Measurements from ENCODE around the gene SPATA4. TPM values are rescaled to one million over a fixed set of nuclear protein-coding genes. Genes with fewer than 3 reads are reported as not detected.
A peak's percentile ranks its signal among the peaks of the same experiment; 100 is the strongest.

SPATA4 gene
- total and polyA plus RNA-seq, 2 of the 4 experiments (the other 2 are of a cell fraction) = under 0.01 to 0.09 TPM

GRCh38 chr4:176241703-176242102 lies 46.3 kb upstream of the SPATA4 start:
- dilution Hi-C loops (cut with HindIII; ENCODE audit: low sequenced_read_pairs, unreplicated experiment) = no loop called here
- CTCF ChIA-PET = no interaction called here

More at GRCh38 chr4:176241703-176242102, 46.3 kb upstream of the SPATA4 start:
- no peak overlapping the region for H4K91ac ChIP-seq (ENCODE audit: insufficient read depth, low read depth, low read length)
- H3K23ac ChIP-seq (ENCODE audit: low read depth, low read length) = no peak overlapping the region
- peaks cover 11% of the 10 kb centered on the region; the same call in 1 of the 2 replicates for H3K4me1 ChIP-seq (ENCODE audit: control insufficient read depth, insufficient read depth, low read length)
- H3K9me3 ChIP-seq (ENCODE audit: control insufficient read depth, insufficient read depth, low read length) = no peaks in the 10 kb centered on the region
- H3K4ac ChIP-seq (ENCODE audit: low read depth, low read length) = no peak overlapping the region
- BruUV-seq (replicated peaks) = no TSS peak
- H2AK9ac ChIP-seq (replicated peaks; ENCODE audit: low read depth, low read length, poor library complexity) = no peak overlapping the region
- H4K5ac ChIP-seq (ENCODE audit: low read depth, low read length) = no peak overlapping the region
- no peak overlapping the region for H2BK5ac ChIP-seq (ENCODE audit: low read depth, low read length, poor library complexity, severe bottlenecking)
- H2BK15ac ChIP-seq (ENCODE audit: low read depth, low read length) = 0 out of 3 replicates have a peak overlapping the region, but pooled peaks have one; percentile 21
- no peaks in the 10 kb centered on the region for H3K79me1 ChIP-seq (ENCODE audit: low read depth in 1 of 2, low read length in 2 of 2)
- H3K4me2 ChIP-seq (ENCODE audit: low read depth, low read length) = no peak overlapping the region
- H3K9me1 ChIP-seq (ENCODE audit: insufficient read depth, low read length) = no peaks in the 10 kb centered on the region
- H3K56ac ChIP-seq (ENCODE audit: extremely low read depth, insufficient read depth, low read length) = no peak overlapping the region
- no peak overlapping the region for H3K14ac ChIP-seq (replicated peaks; ENCODE audit: low read depth, low read length)
- H4K8ac ChIP-seq (ENCODE audit: low read depth in 2 of 2, low read length in 2 of 2) = no peak overlapping the region
- no peaks in the 10 kb centered on the region for H4K20me1 ChIP-seq (ENCODE audit: insufficient read depth, low read length)
- TF ChIP-seq ELK1 (IDR thresholded peaks at IDR 0.05; ENCODE audit: borderline replicate concordance, low read depth, low read length) (no peak), MXI1 (IDR thresholded peaks at IDR 0.05; ENCODE audit: borderline replicate concordance, low read depth, low read length) (no peak), MAZ (IDR thresholded peaks at IDR 0.05; ENCODE audit: borderline replicate concordance, low read depth, low read length) (no peak), RCOR1 (IDR thresholded peaks at IDR 0.05; ENCODE audit: insufficient replicate concordance, low read length) (no peak), BHLHE40 (IDR thresholded peaks at IDR 0.05; ENCODE audit: low read depth, low read length) (no peak), RAD21 (IDR thresholded peaks at IDR 0.05; ENCODE audit: low read length) (no peak), CTCF (conservative IDR thresholded peaks at IDR 0.05; ENCODE audit: low read depth, low read length) (no peak)
- no peak overlapping the region for H3K27ac ChIP-seq (ENCODE audit: insufficient read depth, low read length)
- no peak for ATAC-seq (ENCODE audit: low read depth)
- no peak for DNase-seq
- intact Hi-C loops (cut with micrococcal nuclease) (no loop called here), in situ Hi-C loops (cut with MboI; ENCODE audit: low sequenced_read_pairs) (no loop called here)
- H3K4me3 ChIP-seq (ENCODE audit: insufficient read depth, low read depth, low read length) = no peak overlapping the region
- H3K18ac ChIP-seq (ENCODE audit: low read depth, low read length) = no peak overlapping the region
- POLR2A ChIA-PET (ENCODE audit: unreplicated experiment) = no interaction called here
- H2AK5ac ChIP-seq (ENCODE audit: low read depth, low read length) = 0 out of 2 replicates have a peak overlapping the region, but pooled peaks have one; percentile 39
- WGBS, 2 experiments (ENCODE audit: extremely low coverage in 2 of 2, insufficient read length in 1 of 2) = 90% methylated on average over 2 of the region's 8 CpGs; no CpG with 5 or more reads in 1 of the 2 experiments
- no peaks in the 10 kb centered on the region for H3K36me3 ChIP-seq (ENCODE audit: control insufficient read depth, insufficient read depth, low read length)
- no peak overlapping the region for H3K9ac ChIP-seq (ENCODE audit: low read depth, low read length)
- H2AFZ ChIP-seq (replicated peaks; ENCODE audit: low read length, poor library complexity) = peak overlapping the region; percentile 15
- no peak overlapping the region for H2BK120ac ChIP-seq (ENCODE audit: low read depth, low read length)
- H2BK20ac ChIP-seq (ENCODE audit: low read depth, low read length) = no peak overlapping the region
- H3K27me3 ChIP-seq (ENCODE audit: control insufficient read depth, insufficient read depth, low read length) = no peaks in the 10 kb centered on the region
